GM21423 (cell line): ENCODE measurements around the gene ROCK1.
"Not testable (repeated sequence)": the region's sequence is repeated elsewhere in the genome, so short reads cannot be mapped to it uniquely, and the experiment has no call there.

Experiments used
- ATAC-seq: cut with Tn5 transposase; IDR thresholded peaks from one replicate; pipeline ENCODE4 v1.9.1; 2021; ENCODE audit warnings: mild to moderate bottlenecking, moderate library complexity; ENCODE audit not compliant: unreplicated experiment

Gene ROCK1

GRCh38 chr18:21056545-21056944 is 55.1 kb downstream of the ROCK1 start:
- ATAC-seq, result no peak

- ATAC-seq, result no peak
Measured at GRCh38 chr18:21054252-21054821, 57.3 kb downstream of the ROCK1 start.

DNA sequence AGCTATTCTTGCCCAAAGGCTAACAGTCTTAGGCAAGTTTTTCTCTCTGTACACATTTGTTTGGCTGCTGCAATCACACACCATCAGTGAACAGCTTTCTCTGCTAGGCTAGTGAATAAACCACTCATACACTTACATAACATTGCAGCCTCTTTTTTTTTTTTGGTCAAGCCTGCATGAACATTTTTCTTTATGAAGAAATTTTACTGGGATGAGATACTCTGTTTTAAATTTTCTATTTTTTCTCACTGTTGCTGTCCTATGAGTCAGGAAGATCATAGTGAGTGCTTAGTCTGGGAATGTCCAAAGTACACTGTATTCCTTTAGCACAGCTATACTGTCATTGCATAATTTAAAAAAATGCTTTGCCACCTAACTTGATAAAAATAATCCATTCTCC is 58.5 kb downstream of the ROCK1 start:
- ATAC-seq, result no peak

GRCh38 chr18:21052385-21052784 is 59.2 kb downstream of the ROCK1 start:
- no peak for ATAC-seq

GRCh38 chr18:21051620-21052019 is 60.0 kb downstream of the ROCK1 start:
- ATAC-seq, result no peak

DNA sequence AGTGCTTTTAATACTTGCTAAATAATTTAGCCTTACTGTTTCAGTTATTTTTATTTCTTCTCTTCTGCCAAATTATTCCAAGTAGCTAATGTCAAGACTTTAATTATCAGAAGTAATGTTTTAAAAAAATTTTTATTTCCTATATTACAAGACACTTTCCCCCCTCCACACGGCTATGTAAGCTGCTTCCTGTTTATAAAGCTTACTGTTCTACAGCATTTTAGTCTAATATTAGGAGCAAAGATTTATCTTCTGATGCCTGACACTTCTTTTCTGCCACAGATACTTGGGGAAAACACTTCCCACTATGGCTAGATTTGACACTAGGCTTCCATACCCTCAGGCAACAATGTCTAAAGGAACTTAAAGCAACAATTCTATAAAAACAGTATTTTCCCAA is 62.3 kb downstream of the ROCK1 start:
- no peak for ATAC-seq

GRCh38 chr18:21047126-21047525 is 64.5 kb downstream of the ROCK1 start:
- ATAC-seq, result no peak

DNA sequence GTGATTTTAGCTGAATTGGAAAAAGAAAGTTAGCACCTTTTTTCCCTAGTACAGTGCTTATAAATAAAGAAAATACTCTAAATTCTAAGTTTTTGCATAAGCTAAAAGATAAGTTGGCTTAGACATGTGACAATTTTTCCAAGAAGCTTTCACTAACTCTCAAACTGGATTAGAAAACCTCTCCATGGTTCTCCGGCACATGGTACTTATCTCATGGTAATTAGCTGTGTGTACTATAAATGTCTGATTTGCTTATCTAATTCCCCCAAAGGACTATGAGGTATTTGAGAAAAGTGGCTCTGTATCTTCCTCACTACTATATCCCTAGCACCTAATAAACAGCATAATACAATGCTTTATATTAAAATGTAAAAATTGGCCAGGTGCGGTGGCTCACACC is 71.1 kb downstream of the ROCK1 start:
- no peak for ATAC-seq

- ATAC-seq, result no peak
Measured at GRCh38 chr18:21038201-21038600, 73.4 kb downstream of the ROCK1 start.

DNA sequence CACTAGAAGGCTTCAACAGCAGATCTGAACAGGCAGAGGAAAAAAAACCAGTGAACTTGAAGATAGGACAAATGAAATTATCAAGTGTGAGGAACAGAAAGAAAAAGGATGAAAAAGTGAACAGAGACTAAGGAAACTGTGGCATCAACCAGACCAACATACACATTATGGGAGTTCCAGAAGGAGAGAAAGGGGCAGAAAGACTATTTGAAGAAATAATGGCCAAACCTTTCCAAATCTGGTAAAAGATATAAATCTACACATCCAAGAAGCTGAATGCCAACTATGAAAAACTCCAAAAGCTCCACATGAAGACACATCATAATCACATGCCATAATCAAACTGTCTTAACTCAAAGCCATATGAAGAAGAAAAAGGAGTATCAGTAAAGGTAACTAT is 79.8 kb downstream of the ROCK1 start:
- no peak for ATAC-seq

GRCh38 chr18:21018257-21018656 is 93.4 kb downstream of the ROCK1 start:
- ATAC-seq, result not testable (repeated sequence)

GRCh38 chr18:21012308-21012707 is 99.3 kb downstream of the ROCK1 start:
- no peak for ATAC-seq

DNA sequence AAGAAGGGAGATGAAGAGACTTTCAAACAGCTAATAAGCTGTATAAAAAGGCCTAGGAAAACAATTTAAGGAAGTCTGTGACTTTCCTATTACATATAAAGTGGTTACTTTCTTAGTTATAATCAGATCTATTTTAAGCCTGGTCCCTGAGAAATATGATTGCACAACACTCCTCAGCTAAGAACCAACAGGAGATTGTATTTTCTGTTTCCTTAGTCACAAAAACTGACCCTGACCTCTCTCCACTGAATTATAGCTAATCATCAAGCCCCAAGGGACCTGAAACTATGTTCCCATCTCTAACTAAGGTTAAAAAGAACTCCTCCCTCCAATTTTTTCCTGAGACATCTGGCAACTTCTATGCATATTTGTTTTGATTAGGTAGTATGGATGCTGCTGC is 106.9 kb downstream of the ROCK1 start:
- ATAC-seq, result no peak

DNA sequence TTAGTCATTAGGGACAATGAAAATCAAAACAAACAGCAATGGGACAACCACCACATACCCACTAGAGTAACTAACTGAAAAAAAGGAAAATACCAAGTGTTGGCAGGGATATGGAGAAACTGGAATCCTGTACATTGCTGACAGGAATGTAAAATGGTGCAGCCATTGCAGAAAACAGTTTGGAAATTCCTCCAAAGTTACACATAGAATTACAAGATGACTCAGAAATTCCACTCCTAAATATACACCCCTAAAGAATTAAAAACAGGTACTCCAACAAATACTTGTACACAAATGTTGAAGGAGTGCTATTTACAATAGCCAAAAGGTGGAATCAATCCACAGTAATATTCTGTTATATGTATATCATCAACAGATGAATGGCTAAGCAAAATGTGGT is 110.9 kb downstream of the ROCK1 start:
- ATAC-seq, result no peak

GRCh38 chr18:20997371-20997770 is 114.2 kb downstream of the ROCK1 start:
- no peak for ATAC-seq

GRCh38 chr18:20996418-20996817 is 115.2 kb downstream of the ROCK1 start:
- ATAC-seq, result no peak

- ATAC-seq, result no peak
Measured at GRCh38 chr18:20988726-20989125, 122.9 kb downstream of the ROCK1 start.

GRCh38 chr18:20975077-20975476 is 136.5 kb downstream of the ROCK1 start:
- ATAC-seq, result no peak

- no peak for ATAC-seq
Measured at GRCh38 chr18:20971886-20972267, 139.7 kb downstream of the ROCK1 start.

DNA sequence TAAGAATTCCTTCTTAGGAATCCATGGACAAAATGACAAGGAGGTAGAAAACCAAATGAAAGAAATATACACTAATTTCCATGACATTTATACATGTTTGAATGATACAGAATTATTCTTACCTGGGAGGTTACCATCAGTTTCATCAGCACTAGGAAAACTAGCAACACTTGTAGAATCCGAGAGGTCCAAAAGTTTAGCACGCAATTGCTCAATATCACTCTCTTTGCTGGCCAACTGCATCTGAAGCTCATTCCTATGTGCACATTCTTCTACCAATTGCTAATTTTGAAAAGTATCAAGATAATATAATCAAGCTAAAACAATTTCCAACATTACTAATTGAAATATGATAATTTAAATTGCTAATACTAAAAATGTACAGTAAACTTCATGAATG is 144.8 kb downstream of the ROCK1 start:
- no peak for ATAC-seq

DNA sequence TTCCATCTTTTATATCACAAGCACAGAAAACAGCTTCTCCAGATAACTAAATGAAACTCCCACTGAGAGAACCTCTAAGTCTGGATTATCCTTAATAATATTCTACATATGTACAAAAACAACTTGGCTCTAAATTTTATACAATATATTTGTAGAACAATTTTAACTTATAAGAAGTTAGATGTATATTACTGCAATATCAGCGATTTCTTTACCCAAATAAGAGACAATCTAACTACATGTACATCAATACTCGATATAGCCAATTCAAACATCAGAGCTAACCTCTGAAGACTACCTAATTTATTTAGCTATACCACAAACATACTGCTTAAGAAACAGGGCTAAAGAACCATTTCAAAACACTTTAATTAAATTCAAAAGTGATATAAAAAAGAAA is 148.6 kb downstream of the ROCK1 start:
- no peak for ATAC-seq

DNA sequence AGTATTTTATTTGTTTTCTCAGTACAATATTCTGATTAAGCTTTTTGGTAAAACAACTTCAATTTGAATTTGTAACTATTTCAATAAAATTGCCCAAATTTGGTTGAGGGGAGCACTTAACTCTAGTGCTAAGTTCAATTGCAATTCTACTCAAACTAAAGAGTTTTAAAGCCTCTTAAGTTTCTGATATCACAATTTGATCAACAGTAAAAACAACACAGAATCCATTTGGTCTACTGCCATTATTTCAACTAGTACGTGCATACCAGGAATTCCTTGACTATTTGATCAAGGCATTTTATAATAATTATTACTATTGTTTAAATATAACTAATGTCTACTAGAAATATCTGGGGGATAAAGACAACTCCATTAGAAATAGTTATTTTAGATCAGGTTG is 150.9 kb downstream of the ROCK1 start:
- ATAC-seq, result no peak

DNA sequence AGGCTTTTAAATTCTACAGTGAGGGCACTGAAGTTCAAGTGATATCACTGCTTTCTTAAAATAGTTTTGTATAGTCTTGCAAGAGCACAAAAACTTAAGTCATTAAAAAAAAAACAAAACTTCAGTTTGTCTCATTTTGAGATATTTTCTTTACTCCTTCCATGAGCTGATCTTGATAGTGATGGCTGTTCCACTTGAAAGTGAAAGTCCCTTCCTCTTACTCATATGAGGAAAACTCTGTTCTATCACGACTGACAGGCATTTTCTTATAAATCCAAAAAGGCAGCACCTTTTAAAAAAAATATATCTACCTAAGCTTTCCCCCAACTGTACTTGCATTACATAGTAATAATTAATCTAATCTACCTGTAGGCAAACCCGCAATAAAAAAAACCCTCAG is 160.8 kb downstream of the ROCK1 start:
- not testable (repeated sequence) for ATAC-seq
